Spleen (tissue), 11 donors: ENCODE results near the gene CYB5B. TPM values are rescaled to one million over a fixed set of nuclear protein-coding genes. Genes with fewer than 3 reads are reported as not detected.

Source experiments
- DNase-seq: peaks from one replicate; pipeline ENCODE4 v3.0.0-alpha.2; 2020
- H3K27ac ChIP-seq, 8 donors: fragments of 200-600 bp; sonication (generic) in 7 of 8; 1 replicate in 4 of 8; 2 replicates in 4 of 8; pipeline versions ENCODE4 v1.5.0 to v1.8.0; 2016 to 2021; ENCODE audit warnings: inconsistent platforms in 4 of 8, mild to moderate bottlenecking in 4 of 8, moderate library complexity in 1 of 8
- H3K27me3 ChIP-seq, 7 donors: fragments of 200-600 bp; sonication (generic) in 6 of 7; replicated peaks in 1 of 7; 1 replicate in 4 of 7; 2 replicates in 3 of 7; pipeline versions ENCODE4 v1.5.0 to v1.8.0; 2016 to 2021; ENCODE audit warnings: inconsistent platforms in 3 of 7, mild to moderate bottlenecking in 1 of 7
- H3K36me3 ChIP-seq, 6 donors: fragments of 200-600 bp; sonication (generic) in 5 of 6; 1 replicate in 4 of 6; 2 replicates in 2 of 6; pipeline versions ENCODE4 v1.5.0 to v1.8.0; 2016 to 2021; ENCODE audit warnings: inconsistent platforms in 2 of 6
- H3K4me1 ChIP-seq, 6 donors: fragments of 200-600 bp; sonication (generic) in 5 of 6; 1 replicate in 3 of 6; 2 replicates in 3 of 6; pipeline versions ENCODE4 v1.5.0 to v1.8.0; 2016 to 2021; ENCODE audit warnings: inconsistent platforms in 3 of 6
- H3K4me3 ChIP-seq, 8 donors: fragments of 200-600 bp; sonication (generic) in 7 of 8; 1 replicate in 4 of 8; 2 replicates in 4 of 8; pipeline versions ENCODE4 v1.5.0 to v1.8.0; 2016 to 2021; ENCODE audit warnings: inconsistent platforms in 4 of 8, mild to moderate bottlenecking in 4 of 8, moderate library complexity in 2 of 8
- H3K9me3 ChIP-seq, 8 donors: fragments of 200-600 bp; sonication (generic) in 7 of 8; 1 replicate in 4 of 8; 2 replicates in 4 of 8; pipeline versions ENCODE4 v1.5.0 to v1.8.0; 2016 to 2021; ENCODE audit warnings: inconsistent platforms in 4 of 8
- POLR2A ChIP-seq, 3 donors: fragments of 450-650 bp; IDR thresholded peaks; one replicate each; pipeline ENCODE4 v1.5.1; 2017; ENCODE audit warnings: antibody characterized with exemption in 3 of 3, mild to moderate bottlenecking in 1 of 3
- POLR2AphosphoS5 ChIP-seq, 3 donors: sonication (generic); formaldehyde crosslinking; IDR thresholded peaks; one replicate each; pipeline ENCODE4 v1.5.1; 2017; ENCODE audit warnings: antibody characterized with exemption in 3 of 3
- WGBS, 5 donors: extraction: QIAGEN DNeasy Blood & Tissue Kit in 3 of 5; methylation state at CpG; one replicate each; pipeline versions ENCODE4 v1.1.5 to v1.1.7; 2013 to 2018; 5-methylcytosine and 5-hydroxymethylcytosine counted together
- intact Hi-C: fragments of 100-400 bp; cut with DNase I; formaldehyde crosslinking; loops from one replicate; pipeline ENCODE4 v1.15.0; 2023; ENCODE audit warnings: low total_unique reads
- polyA plus RNA-seq, 3 donors: library from polyadenylated mRNA; stranded (reverse); fragments of 200-250 nt; gene quantifications; one replicate each; pipeline ENCODE4 v1.2.1, GENCODE V29; 2013
- total RNA-seq, 7 donors: library from RNA; depleted of rRNA in 3 of 7; stranded (reverse); fragments of >200 nt in 3 of 7; fragmentation: NEBNext Ultra II Directional in 4 of 7; extraction: Animal tissue kit (Norgen Biotek cat#: 25700) in 4 of 7; gene quantifications; one replicate each; pipeline versions ENCODE4 v1.1.0 to v1.2.1, GENCODE V29; 2016 to 2021
- TF ChIP-seq, protein P1 (sequence below), 11 experiments: fragments of 200-600 bp in 7 of 11; fragments of 450-650 bp in 4 of 11; sonication (generic) in 4 of 11; IDR thresholded peaks in 8 of 11; conservative IDR thresholded peaks in 3 of 11; 1 replicate in 7 of 11; 2 replicates in 4 of 11; pipeline versions ENCODE4 v1.4.0 to v1.8.0; 2016 to 2021; ENCODE audit warnings: antibody characterized with exemption in 11 of 11, inconsistent platforms in 4 of 11, mild to moderate bottlenecking in 1 of 11
- donor health status: healthy with polysubstance abuse.
- donor health status: DM: no; HTN: no; CAD: no; lungs with moderate emphysema.
- donor health status: DM: no; HTN: no; CAD: no.
- donor health status: Bipolar disorder and iron deficiency.
- donor health status: healthy.
- donor health status: DM: no; HTN: no; CAD: no.
- donor health status: DM: yes; HTN: yes; CAD: no.

CYB5B gene
- total and polyA plus RNA-seq, 10 donors, result 36.8 to 80.5 (median 61.1) TPM

DNA sequence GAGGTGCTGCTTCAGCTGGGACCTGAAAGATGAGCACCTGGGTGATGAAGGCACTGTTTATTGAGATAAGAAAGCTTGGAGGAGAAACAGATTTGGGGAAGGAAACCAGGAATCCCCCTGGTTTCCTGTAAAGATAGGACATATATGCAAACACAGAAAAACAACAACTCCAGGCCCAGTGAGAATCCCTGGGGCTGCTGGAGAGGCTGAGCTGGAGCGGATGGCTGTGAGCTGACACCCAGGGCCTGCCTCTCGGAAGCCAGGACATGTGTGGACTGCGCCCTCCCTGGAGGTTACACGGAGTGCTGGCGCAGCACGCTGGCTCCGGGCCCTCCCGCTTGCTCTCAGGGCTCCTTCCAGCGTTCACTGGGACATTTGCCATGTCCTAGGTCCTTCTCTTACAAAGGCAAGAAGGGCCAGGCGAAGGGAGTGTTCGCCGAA is 57.5 kb downstream of the CYB5B start:
- no peaks in the 10 kb centered on the region for H3K9me3 ChIP-seq

DNA sequence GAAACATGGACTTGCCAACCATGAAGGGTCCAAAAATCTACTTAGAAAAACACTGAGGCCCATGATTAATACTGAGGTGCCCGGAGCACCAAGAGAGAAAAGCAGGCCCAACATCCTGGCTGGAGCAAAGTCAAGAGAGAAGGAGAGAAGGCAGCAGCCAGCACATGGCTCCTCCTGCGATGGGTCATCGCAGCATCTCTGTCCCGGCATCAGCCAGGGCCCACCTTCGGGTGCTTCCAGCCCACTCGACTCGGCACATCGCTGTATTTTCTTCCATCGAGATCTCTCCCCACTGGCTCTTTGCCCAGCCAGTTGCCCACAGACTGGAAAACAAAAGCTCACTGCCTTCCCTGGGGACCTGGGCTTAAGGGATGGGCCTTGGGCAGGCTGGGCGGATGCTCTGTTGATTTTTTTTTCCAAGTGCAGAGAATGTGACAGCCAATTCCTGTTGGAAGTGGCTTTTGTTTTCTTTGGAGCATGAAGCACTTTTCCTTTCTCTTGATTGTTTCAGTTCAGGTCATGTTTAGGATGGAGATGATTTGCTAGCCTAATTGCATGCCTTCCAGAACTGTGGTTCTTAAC is 58.1 kb downstream of the CYB5B start:
- H3K27ac ChIP-seq, result peak overlapping the region; percentile 66 to 86 (median 79)
- no peak overlapping the region for H3K4me3 ChIP-seq
- DNase-seq, result no peak
- H3K27me3 ChIP-seq, result no peaks in the 10 kb centered on the region
- TF ChIP-seq, protein P1, sequence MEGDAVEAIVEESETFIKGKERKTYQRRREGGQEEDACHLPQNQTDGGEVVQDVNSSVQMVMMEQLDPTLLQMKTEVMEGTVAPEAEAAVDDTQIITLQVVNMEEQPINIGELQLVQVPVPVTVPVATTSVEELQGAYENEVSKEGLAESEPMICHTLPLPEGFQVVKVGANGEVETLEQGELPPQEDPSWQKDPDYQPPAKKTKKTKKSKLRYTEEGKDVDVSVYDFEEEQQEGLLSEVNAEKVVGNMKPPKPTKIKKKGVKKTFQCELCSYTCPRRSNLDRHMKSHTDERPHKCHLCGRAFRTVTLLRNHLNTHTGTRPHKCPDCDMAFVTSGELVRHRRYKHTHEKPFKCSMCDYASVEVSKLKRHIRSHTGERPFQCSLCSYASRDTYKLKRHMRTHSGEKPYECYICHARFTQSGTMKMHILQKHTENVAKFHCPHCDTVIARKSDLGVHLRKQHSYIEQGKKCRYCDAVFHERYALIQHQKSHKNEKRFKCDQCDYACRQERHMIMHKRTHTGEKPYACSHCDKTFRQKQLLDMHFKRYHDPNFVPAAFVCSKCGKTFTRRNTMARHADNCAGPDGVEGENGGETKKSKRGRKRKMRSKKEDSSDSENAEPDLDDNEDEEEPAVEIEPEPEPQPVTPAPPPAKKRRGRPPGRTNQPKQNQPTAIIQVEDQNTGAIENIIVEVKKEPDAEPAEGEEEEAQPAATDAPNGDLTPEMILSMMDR (IDR thresholded peaks at IDR 0.05 in 8 of 11, conservative IDR thresholded peaks at IDR 0.05 in 3 of 11), result peak in 1 of 11 experiments; percentile 4
- no peak for TF ChIP-seq POLR2A (IDR thresholded peaks at IDR 0.05)
- TF ChIP-seq POLR2AphosphoS5 (IDR thresholded peaks at IDR 0.05), result peak in 2 of 3 donors; percentile 34 to 68
- H3K36me3 ChIP-seq, result no peaks in the 10 kb centered on the region
- H3K9me3 ChIP-seq, result no peaks in the 10 kb centered on the region
- 63 to 84% (median 74%) methylated on average over 10 of the region's 10 CpGs for WGBS, 5 donors
- intact Hi-C loops, result no loop called here
- peaks cover 0 to 17% (median 6%) of the 10 kb centered on the region in 6 donors for H3K4me1 ChIP-seq

More for the DNA sequence above, 57.5 kb downstream of the CYB5B start:
- H3K4me1 ChIP-seq, result peaks cover 0 to 17% (median 6%) of the 10 kb centered on the region in 6 donors
- H3K36me3 ChIP-seq, result no peaks in the 10 kb centered on the region
- H3K27me3 ChIP-seq, result no peaks in the 10 kb centered on the region
- TF ChIP-seq, protein P1 (IDR thresholded peaks at IDR 0.05 in 8 of 11, conservative IDR thresholded peaks at IDR 0.05 in 3 of 11), result peak in 4 of 11 experiments; percentile 6 to 19 (median 12)
- TF ChIP-seq POLR2AphosphoS5 (IDR thresholded peaks at IDR 0.05) (peak; percentile 78 to 86 (median 80)), POLR2A (IDR thresholded peaks at IDR 0.05) (no peak)
- 31 to 68% (median 48%) methylated on average over 11 to 12 of the region's 12 CpGs for WGBS, 5 donors
- peak; percentile 85 for DNase-seq
- peak overlapping the region; percentile 66 to 86 (median 79) for H3K27ac ChIP-seq
- intact Hi-C loops, result no loop called here
- H3K4me3 ChIP-seq, result no peak overlapping the region

DNA sequence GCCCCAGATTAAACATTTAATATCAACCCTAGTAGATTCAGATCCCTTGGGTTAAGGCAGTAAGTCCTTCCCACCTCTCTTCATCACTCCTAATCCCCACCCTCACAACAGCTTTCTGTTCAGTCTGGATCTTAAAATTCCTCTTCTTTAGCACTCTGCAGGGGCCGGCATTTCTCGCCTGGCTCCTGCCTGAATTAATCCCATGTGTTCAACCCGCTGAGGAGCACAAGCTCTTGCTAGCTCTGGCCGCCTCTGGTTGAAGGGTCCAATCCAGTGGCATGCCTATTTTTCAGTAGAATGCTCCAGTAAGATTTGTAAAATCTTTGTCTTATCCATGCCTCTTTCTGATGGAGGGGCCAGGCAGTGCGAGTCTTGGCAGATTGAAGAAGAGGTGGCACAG is 59.2 kb downstream of the CYB5B start:
- 89 to 98% (median 95%) methylated on average over 5 of the region's 5 CpGs for WGBS, 5 donors
- Histone ChIP-seq H3K27me3 (no peaks in the 10 kb centered on the region), H3K27ac (peak overlapping the region in 3 of 8 donors; percentile 33 to 86 (median 86)), H3K4me3 (no peak overlapping the region), H3K9me3 (no peaks in the 10 kb centered on the region), H3K4me1 (peaks cover 0 to 17% (median 6%) of the 10 kb centered on the region in 6 donors), H3K36me3 (no peaks in the 10 kb centered on the region)
- no peak for DNase-seq
- TF ChIP-seq POLR2AphosphoS5 (IDR thresholded peaks at IDR 0.05) (no peak), POLR2A (IDR thresholded peaks at IDR 0.05) (no peak)
- TF ChIP-seq, protein P1 (IDR thresholded peaks at IDR 0.05 in 8 of 11, conservative IDR thresholded peaks at IDR 0.05 in 3 of 11), result no peak
- intact Hi-C loops, result no loop called here

DNA sequence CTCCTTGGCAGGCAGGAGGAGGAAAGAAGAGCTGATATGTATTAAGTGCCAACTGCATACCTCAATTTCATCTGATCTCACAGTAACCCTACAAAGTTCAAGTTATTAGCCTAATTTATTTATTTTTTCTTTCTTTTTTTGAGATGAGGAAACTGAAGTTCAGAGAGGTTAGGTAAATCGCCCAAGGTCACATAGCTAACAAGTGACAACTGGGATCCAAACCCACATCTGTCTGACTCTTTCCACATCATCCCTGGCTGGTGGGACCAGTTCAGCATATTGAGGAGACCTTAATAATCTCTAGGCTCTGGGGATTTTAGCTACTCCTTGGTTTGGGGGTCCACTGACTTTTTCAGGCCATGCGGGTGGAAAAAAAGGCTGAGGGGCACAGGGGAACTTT is 60.9 kb downstream of the CYB5B start:
- 86 to 98% (median 91%) methylated on average over 2 of the region's 2 CpGs for WGBS, 5 donors
- Histone ChIP-seq H3K27me3 (no peaks in the 10 kb centered on the region), H3K27ac (no peak overlapping the region), H3K9me3 (no peaks in the 10 kb centered on the region), H3K4me1 (peaks cover 0 to 17% (median 6%) of the 10 kb centered on the region in 6 donors), H3K4me3 (no peak overlapping the region), H3K36me3 (no peaks in the 10 kb centered on the region)
- TF ChIP-seq, protein P1 (IDR thresholded peaks at IDR 0.05 in 8 of 11, conservative IDR thresholded peaks at IDR 0.05 in 3 of 11), result no peak
- no peak for TF ChIP-seq POLR2A (IDR thresholded peaks at IDR 0.05)
- no peak for TF ChIP-seq POLR2AphosphoS5 (IDR thresholded peaks at IDR 0.05)
- DNase-seq, result no peak
- intact Hi-C loops, result no loop called here
